ENCODE data around the gene ABCA12. TPM values are rescaled to one million over a fixed set of nuclear protein-coding genes. Genes with fewer than 3 reads are reported as not detected.

The ABCA12 gene
- total RNA-seq, 1 experiment from 2014 or later, result 0.03 TPM

DNA sequence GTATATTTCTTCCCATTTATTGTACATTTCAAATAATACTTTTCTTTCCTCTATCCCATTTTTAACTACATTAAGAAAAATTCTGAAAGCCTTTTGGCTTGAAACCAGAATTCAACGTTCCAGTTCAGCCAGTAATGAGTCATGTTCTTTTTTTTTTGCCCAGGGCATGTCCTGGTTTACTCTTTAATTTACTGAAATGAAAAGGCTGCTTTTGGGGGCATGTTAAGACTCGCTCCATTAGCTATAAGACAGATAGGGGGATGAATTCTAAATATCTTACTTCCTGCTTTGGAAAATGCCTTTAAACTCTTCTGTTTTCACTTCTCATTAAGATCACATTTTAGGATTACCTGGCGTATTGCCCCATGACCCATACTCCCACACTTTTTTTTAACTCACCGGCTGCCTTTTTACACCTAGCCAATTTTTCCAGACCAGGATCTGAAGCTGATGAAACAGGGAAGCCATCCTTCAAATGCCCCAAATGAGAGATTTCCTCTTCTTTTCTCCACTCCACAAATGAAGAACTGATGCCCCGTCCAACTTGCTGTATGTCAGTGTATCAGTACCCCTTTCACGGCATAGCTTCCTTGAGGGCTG is 585 bp downstream of the ABCA12 start:
- no peak for DNase-seq (ENCODE audit: low read depth, low spot score)
- ChIA-PET CTCF (no interaction called here), POLR2A (no interaction called here)
- BruUV-seq (replicated peaks), result no TSS peak
- Histone ChIP-seq H3K4me1 (ENCODE audit: control insufficient read depth, insufficient read depth, low read length) (no peaks in the 10 kb centered on the region), H3K27ac (ENCODE audit: low read length) (no peak overlapping the region), H3K36me3 (ENCODE audit: control insufficient read depth, insufficient read depth, low read length) (no peaks in the 10 kb centered on the region), H3K4me3 (ENCODE audit: low read depth in 2 of 2, low read length in 2 of 2) (no peak overlapping the region), H3K27me3 (ENCODE audit: control insufficient read depth, insufficient read depth, low read length) (no peaks in the 10 kb centered on the region; the same call in 1 of the 2 replicates), H3K9me3 (ENCODE audit: control insufficient read depth, insufficient read depth, low read depth, low read length) (no peaks in the 10 kb centered on the region)
- intact Hi-C loops (cut with micrococcal nuclease; ENCODE audit: unreplicated experiment) (no loop called here), in situ Hi-C loops (cut with HindIII; ENCODE audit: low pct_unique_long_range_greater_than_20kb, low sequenced_read_pairs) (no loop called here)
- ATAC-seq, result no peak
- TF ChIP-seq, protein P1, sequence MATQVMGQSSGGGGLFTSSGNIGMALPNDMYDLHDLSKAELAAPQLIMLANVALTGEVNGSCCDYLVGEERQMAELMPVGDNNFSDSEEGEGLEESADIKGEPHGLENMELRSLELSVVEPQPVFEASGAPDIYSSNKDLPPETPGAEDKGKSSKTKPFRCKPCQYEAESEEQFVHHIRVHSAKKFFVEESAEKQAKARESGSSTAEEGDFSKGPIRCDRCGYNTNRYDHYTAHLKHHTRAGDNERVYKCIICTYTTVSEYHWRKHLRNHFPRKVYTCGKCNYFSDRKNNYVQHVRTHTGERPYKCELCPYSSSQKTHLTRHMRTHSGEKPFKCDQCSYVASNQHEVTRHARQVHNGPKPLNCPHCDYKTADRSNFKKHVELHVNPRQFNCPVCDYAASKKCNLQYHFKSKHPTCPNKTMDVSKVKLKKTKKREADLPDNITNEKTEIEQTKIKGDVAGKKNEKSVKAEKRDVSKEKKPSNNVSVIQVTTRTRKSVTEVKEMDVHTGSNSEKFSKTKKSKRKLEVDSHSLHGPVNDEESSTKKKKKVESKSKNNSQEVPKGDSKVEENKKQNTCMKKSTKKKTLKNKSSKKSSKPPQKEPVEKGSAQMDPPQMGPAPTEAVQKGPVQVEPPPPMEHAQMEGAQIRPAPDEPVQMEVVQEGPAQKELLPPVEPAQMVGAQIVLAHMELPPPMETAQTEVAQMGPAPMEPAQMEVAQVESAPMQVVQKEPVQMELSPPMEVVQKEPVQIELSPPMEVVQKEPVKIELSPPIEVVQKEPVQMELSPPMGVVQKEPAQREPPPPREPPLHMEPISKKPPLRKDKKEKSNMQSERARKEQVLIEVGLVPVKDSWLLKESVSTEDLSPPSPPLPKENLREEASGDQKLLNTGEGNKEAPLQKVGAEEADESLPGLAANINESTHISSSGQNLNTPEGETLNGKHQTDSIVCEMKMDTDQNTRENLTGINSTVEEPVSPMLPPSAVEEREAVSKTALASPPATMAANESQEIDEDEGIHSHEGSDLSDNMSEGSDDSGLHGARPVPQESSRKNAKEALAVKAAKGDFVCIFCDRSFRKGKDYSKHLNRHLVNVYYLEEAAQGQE (IDR thresholded peaks at IDR 0.05; ENCODE audit: insufficient read depth in 1 of 2, low read depth in 2 of 2, low read length in 1 of 2), result no peak
- TF ChIP-seq TCF7L2 (IDR thresholded peaks at IDR 0.05; ENCODE audit: low read depth, low read length) (no peak), POLR2AphosphoS5 (IDR thresholded peaks at IDR 0.05; ENCODE audit: low read depth, low read length) (no peak)
- TF ChIP-seq, protein P2, sequence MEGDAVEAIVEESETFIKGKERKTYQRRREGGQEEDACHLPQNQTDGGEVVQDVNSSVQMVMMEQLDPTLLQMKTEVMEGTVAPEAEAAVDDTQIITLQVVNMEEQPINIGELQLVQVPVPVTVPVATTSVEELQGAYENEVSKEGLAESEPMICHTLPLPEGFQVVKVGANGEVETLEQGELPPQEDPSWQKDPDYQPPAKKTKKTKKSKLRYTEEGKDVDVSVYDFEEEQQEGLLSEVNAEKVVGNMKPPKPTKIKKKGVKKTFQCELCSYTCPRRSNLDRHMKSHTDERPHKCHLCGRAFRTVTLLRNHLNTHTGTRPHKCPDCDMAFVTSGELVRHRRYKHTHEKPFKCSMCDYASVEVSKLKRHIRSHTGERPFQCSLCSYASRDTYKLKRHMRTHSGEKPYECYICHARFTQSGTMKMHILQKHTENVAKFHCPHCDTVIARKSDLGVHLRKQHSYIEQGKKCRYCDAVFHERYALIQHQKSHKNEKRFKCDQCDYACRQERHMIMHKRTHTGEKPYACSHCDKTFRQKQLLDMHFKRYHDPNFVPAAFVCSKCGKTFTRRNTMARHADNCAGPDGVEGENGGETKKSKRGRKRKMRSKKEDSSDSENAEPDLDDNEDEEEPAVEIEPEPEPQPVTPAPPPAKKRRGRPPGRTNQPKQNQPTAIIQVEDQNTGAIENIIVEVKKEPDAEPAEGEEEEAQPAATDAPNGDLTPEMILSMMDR (IDR thresholded peaks at IDR 0.05), result no peak

DNA sequence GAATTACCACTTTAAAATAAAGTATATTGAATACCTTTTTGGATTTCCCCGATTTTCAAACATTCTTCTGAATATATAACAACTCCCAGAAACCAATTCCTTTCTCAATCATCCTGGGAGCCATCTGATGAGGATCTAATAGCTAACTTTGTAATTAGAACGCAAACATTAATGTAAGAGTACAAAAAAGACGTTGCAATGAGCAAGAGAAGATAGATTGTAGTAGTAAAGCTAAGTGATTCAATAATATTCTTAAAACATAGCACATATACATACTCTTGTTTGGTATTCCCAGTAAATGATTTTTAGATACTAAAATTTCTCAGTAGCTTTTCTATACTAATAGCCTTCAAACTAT is 1.1 kb downstream of the ABCA12 start:
- in situ Hi-C loops (cut with HindIII; ENCODE audit: low pct_unique_long_range_greater_than_20kb, low sequenced_read_pairs), result no loop called here
- BruUV-seq (replicated peaks), result no TSS peak
- POLR2A ChIA-PET, result no interaction called here
- TF ChIP-seq, protein P1 (IDR thresholded peaks at IDR 0.05; ENCODE audit: insufficient read depth in 1 of 2, low read depth in 2 of 2, low read length in 1 of 2), result no peak
- TF ChIP-seq, protein P2 (IDR thresholded peaks at IDR 0.05), result no peak
- TF ChIP-seq SIN3A (IDR thresholded peaks at IDR 0.05; ENCODE audit: borderline replicate concordance, insufficient read depth, low read depth, low read length), result no peak
- Histone ChIP-seq H3K36me3 (ENCODE audit: control insufficient read depth, insufficient read depth, low read length) (no peaks in the 10 kb centered on the region), H3K9me3 (ENCODE audit: control insufficient read depth, insufficient read depth, low read depth, low read length) (no peaks in the 10 kb centered on the region), H3K4me3 (ENCODE audit: low read depth in 2 of 2, low read length in 2 of 2) (no peak overlapping the region), H3K4me1 (ENCODE audit: control insufficient read depth, insufficient read depth, low read length) (no peaks in the 10 kb centered on the region), H3K27me3 (ENCODE audit: control insufficient read depth, insufficient read depth, low read length) (no peaks in the 10 kb centered on the region; the same call in 1 of the 2 replicates), H3K27ac (ENCODE audit: low read length) (no peak overlapping the region)
- no peak for DNase-seq (ENCODE audit: low read depth, low spot score)
- CTCF ChIA-PET, result no interaction called here
- intact Hi-C loops (cut with micrococcal nuclease; ENCODE audit: unreplicated experiment), result no loop called here
- no peak for ATAC-seq

All from Panc1 (cell line).